Ovary (tissue), 10 donors: ENCODE results near the gene BMP8A. TPM values are rescaled to one million over a fixed set of nuclear protein-coding genes. Genes with fewer than 3 reads are reported as not detected.
"Not testable (repeated sequence)": the region's sequence is repeated elsewhere in the genome, so short reads cannot be mapped to it uniquely, and the experiment has no call there.

ENCODE experiments used
- DNase-seq, 5 donors: peaks; one replicate each; pipeline ENCODE4 v3.0.0-alpha.2; 2019 to 2020
- H3K27ac ChIP-seq, 2 donors: fragments of 200-600 bp; one replicate each; pipeline versions ENCODE4 v1.5.1 to v1.8.0; 2019 to 2022
- H3K27me3 ChIP-seq: fragments of 200-600 bp; one replicate; pipeline ENCODE4 v1.8.0; 2022
- H3K36me3 ChIP-seq: fragments of 200-600 bp; sonication (generic); one replicate; pipeline ENCODE4 v1.5.1; 2019
- H3K4me1 ChIP-seq: one replicate; pipeline ENCODE4 v1.8.1; 2013; ENCODE audit warnings: mild to moderate bottlenecking, moderate library complexity; ENCODE audit not compliant: insufficient read depth
- H3K4me3 ChIP-seq: fragments of 200-600 bp; sonication (generic); one replicate; pipeline ENCODE4 v1.5.1; 2017
- H3K9me3 ChIP-seq, 2 donors: fragments of 200-600 bp in 1 of 2; sonication (generic) in 1 of 2; one replicate each; pipeline versions ENCODE4 v1.5.1 to v1.8.1; 2013 to 2019; ENCODE audit warnings: mild to moderate bottlenecking in 1 of 2, moderate library complexity in 1 of 2
- EP300 ChIP-seq: sonication (generic); formaldehyde crosslinking; IDR thresholded peaks from one replicate; pipeline ENCODE4 v1.6.1; 2017; ENCODE audit warnings: antibody characterized with exemption
- POLR2A ChIP-seq: fragments of 450-650 bp; IDR thresholded peaks from one replicate; pipeline ENCODE4 v1.6.1; 2017; ENCODE audit warnings: antibody characterized with exemption, mild to moderate bottlenecking, moderate library complexity
- WGBS, 3 donors: extraction: QIAGEN DNeasy Blood & Tissue Kit in 1 of 3; methylation state at CpG; one replicate each; pipeline versions ENCODE4 v1.1.5 to v1.1.7; 2013 to 2017; 5-methylcytosine and 5-hydroxymethylcytosine counted together
- intact Hi-C, 4 donors: fragments of 100-400 bp; cut with DNase I; formaldehyde crosslinking; loops; one replicate each; pipeline versions ENCODE4 v1.11.0 to v1.15.1; 2022 to 2023
- long read RNA-seq, 3 donors: library from polyadenylated mRNA in 2 of 3; unstranded in 2 of 3; transcript quantifications; one replicate each; pipeline ENCODE4 v2.0.0 and lab custom pipeline, GENCODE V29; 2021 to 2026
- polyA plus RNA-seq, 2 donors: library from polyadenylated mRNA; stranded (reverse); fragments of 200-250 nt in 1 of 2; fragments of 350-450 nt in 1 of 2; fragmentation: Illumina TruSeq in 1 of 2; extraction: RNeasy Lipid Tissue Mini Kit (QIAGEN cat#74804) in 1 of 2; gene quantifications; one replicate each; pipeline ENCODE4 v1.2.3, GENCODE V29; 2013 to 2014
- total RNA-seq, 7 donors: library from RNA; depleted of rRNA in 2 of 7; stranded (reverse); fragments of >200 nt in 2 of 7; fragmentation: NEBNext Ultra II Directional in 3 of 7; extraction: Animal tissue kit (Norgen Biotek cat#: 25700) in 3 of 7; gene quantifications; one replicate each; pipeline versions ENCODE4 v1.1.0 to v1.2.4, GENCODE V29; 2016 to 2023
- TF ChIP-seq, protein P1 (sequence below), 3 donors: fragments of 450-650 bp in 2 of 3; fragments of 200-600 bp in 1 of 3; IDR thresholded peaks; one replicate each; pipeline versions ENCODE4 v1.5.1 to v1.8.0; 2016 to 2022; ENCODE audit warnings: antibody characterized with exemption in 3 of 3, mild to moderate bottlenecking in 1 of 3
- donor health status: DM: no; HTN: no; CAD: no; lungs with moderate emphysema.
- donor health status: DM: no; HTN: no; CAD: no.
- donor health status: Bipolar disorder and iron deficiency.
- donor health status: DM: yes; HTN: yes; CAD: no.
- donor health status: DM: no; HTN: no; CAD: no.
- donor health status: DM: yes; HTN: yes; CAD: no.

BMP8A gene, protein sequence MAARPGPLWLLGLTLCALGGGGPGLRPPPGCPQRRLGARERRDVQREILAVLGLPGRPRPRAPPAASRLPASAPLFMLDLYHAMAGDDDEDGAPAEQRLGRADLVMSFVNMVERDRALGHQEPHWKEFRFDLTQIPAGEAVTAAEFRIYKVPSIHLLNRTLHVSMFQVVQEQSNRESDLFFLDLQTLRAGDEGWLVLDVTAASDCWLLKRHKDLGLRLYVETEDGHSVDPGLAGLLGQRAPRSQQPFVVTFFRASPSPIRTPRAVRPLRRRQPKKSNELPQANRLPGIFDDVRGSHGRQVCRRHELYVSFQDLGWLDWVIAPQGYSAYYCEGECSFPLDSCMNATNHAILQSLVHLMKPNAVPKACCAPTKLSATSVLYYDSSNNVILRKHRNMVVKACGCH
- total RNA-seq (10 to 100 TPM in 2 of 7 donors, 1 to 10 TPM in 5; 1.4 to 11.0 (median 6.9) TPM), polyA plus RNA-seq (1 to 10 TPM in 1 of 2 donors, not detected in 1; 1.2 TPM)
- long read RNA-seq, donor 1, partial matches to known transcripts = 0 of 1 reads
- long read RNA-seq, donor 1, other reads (novel, unspliced or antisense) = 1 of 1 reads
- long read RNA-seq, donor 2, partial matches to known transcripts = 0 of 6 reads
- long read RNA-seq, donor 2, other reads (novel, unspliced or antisense) = 5 of 6 reads
- long read RNA-seq, donor 3, transcript BMP8A-201 (7 exons, 1,692 nt) = major isoform, 5 of 12 reads
- long read RNA-seq, donor 3, partial matches to known transcripts = 5 of 12 reads
- long read RNA-seq, donor 3, other reads (novel, unspliced or antisense) = 2 of 12 reads

DNA sequence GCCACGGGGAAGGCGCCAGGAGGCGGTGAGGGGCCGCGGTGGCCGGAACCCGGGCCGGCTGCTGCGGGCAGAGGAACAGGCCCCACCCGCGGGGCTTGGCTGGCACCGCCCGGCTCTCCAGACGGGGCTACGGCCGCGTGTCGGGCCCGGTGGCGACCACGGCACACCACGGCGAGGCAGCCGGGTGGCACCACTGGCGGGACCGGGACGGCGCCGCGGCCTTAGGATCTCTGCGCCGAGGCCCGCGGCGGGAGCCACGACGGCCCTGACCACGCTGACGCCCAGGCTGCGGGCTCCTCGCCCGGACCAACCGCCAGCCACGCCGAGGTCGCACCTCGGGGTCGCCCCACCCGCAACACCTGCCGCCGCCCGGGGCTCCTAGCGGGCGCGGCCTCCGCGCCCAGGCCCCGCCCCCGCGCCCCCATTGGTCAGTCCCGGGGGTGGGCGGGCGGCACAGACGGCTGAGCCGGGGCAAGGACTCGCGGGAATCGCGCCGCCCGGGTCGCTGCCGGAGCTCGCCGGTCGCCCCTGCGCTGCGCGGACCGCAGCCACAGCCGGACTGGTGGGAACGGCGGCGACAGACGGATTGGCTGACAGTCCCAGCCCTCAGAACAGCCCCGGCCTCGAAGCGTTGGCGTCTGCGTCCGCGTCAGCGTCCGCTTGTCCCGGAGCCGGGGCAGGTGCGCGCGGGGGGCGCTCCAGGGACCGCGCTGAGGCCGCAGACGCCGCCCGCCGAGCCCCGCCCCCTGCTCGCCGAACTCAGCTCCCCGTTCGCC lies at the start of gene BMP8A:
Gene BMP8A, plus strand, starts transcription at position 491 of the 776 bp plus-strand sequence. CDS start 356 bp downstream, outside the sequence.
- 0 to 1% (median 0%) methylated on average over 11 to 112 of the region's 112 CpGs for WGBS, 3 donors

DNA sequence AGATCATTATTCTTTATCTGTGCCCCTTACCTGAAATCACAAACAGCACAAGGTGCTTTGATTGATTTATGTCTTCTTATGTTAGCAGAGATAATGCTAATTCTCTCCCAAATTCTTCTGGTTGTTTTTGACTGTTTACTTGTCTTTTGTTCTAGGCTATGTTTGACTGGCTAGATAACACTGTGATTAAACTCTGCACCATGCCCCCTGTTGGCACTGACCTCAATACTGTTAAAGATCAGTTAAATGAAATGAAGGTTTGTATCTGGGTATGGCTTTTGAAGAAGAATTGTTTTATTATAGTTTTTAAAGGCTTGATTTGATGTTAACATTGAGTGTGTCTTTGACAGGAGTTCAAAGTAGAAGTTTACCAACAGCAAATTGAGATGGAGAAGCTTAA lies 49.6 kb upstream of the BMP8A start:
- intact Hi-C loops = no loop called here
- Histone ChIP-seq H3K27ac (no peak overlapping the region), H3K4me3 (no peak overlapping the region), H3K4me1 (no peaks in the 10 kb centered on the region), H3K9me3 (no peaks in the 10 kb centered on the region), H3K36me3 (peaks cover 2% of the 10 kb centered on the region), H3K27me3 (no peaks in the 10 kb centered on the region)
- no peak for TF ChIP-seq POLR2A
- TF ChIP-seq, protein P1, sequence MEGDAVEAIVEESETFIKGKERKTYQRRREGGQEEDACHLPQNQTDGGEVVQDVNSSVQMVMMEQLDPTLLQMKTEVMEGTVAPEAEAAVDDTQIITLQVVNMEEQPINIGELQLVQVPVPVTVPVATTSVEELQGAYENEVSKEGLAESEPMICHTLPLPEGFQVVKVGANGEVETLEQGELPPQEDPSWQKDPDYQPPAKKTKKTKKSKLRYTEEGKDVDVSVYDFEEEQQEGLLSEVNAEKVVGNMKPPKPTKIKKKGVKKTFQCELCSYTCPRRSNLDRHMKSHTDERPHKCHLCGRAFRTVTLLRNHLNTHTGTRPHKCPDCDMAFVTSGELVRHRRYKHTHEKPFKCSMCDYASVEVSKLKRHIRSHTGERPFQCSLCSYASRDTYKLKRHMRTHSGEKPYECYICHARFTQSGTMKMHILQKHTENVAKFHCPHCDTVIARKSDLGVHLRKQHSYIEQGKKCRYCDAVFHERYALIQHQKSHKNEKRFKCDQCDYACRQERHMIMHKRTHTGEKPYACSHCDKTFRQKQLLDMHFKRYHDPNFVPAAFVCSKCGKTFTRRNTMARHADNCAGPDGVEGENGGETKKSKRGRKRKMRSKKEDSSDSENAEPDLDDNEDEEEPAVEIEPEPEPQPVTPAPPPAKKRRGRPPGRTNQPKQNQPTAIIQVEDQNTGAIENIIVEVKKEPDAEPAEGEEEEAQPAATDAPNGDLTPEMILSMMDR (IDR thresholded peaks at IDR 0.05) = no peak
- TF ChIP-seq EP300 = no peak
- DNase-seq = no peak

More for the DNA sequence above, at the start of gene BMP8A:
- peak within 1 kb of the TSS in 1 of 2 donors; percentile 26 for H3K27ac ChIP-seq
- H3K27me3 ChIP-seq = no peaks in the 10 kb centered on the region
- H3K9me3 ChIP-seq = no peaks in the 10 kb centered on the region
- intact Hi-C loops = no loop called here
- peaks cover 10% of the 10 kb centered on the region for H3K4me1 ChIP-seq
- H3K4me3 ChIP-seq = peak within 1 kb of the TSS; percentile 50
- TF ChIP-seq, protein P1 (IDR thresholded peaks at IDR 0.05) = no peak
- peak; percentile 50 for TF ChIP-seq POLR2A
- no peaks in the 10 kb centered on the region for H3K36me3 ChIP-seq
- peak; percentile 58 to 80 (median 74) for DNase-seq

DNA sequence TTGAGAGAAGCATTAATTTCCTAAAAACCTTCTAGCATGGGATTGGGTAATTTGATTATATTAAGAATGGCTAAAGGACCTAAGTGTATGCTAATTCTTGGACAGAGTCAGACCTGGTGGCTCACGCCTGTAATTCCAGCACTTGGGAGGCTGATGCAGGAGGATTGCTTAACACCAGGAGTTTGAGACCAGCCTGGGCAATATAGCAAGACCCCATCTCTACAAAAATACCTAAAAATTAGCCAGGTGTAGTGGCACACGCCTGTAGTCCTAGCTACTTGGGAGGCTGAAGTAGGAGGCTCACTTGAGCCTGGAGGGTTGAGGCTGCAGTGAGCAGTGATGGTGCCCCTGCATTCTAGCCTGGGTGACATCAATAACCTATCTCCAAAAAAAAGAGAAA lies 45.9 kb upstream of the BMP8A start:
- TF ChIP-seq, protein P1 (IDR thresholded peaks at IDR 0.05) = no peak
- TF ChIP-seq EP300 (no peak), POLR2A (no peak)
- H3K4me1 ChIP-seq = peaks cover 6% of the 10 kb centered on the region
- H3K27ac ChIP-seq = no peak overlapping the region
- WGBS, 3 donors = 90 to 96% (median 95%) methylated on average over 2 of the region's 2 CpGs
- no peak for DNase-seq
- H3K9me3 ChIP-seq = no peaks in the 10 kb centered on the region
- peaks cover 2% of the 10 kb centered on the region for H3K36me3 ChIP-seq
- no peak overlapping the region for H3K4me3 ChIP-seq
- no peaks in the 10 kb centered on the region for H3K27me3 ChIP-seq
- intact Hi-C loops = no loop called here

DNA sequence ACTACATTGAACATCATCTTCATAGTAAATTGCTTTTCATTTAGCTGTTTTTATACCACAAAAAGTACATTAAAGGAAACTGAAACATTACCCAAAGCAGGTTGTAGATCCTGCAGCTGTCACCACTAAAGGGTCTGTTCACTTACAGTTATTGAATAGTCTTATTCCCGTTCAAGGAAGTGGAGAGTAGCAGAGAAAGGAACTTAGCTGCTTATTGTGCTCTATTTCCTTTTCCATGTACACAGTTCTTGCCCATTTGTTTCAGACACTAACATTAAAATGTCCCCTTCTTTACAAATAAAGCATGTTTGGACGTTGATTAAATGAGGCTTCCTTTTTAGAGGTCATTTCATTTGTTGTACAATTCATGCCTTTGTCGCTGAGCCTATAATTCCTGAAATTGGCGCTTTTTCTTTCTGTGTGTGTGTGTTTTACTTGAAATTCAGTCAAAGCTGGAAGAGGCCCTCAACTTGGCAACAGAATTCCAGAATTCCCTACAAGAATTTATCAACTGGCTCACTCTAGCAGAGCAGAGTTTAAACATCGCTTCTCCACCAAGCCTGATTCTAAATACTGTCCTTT lies 44.4 kb upstream of the BMP8A start:
- TF ChIP-seq, protein P1 (IDR thresholded peaks at IDR 0.05) = no peak
- no peak for TF ChIP-seq POLR2A
- TF ChIP-seq EP300 = no peak
- Histone ChIP-seq H3K36me3 (peaks cover 2% of the 10 kb centered on the region), H3K4me1 (peaks cover 12% of the 10 kb centered on the region), H3K4me3 (no peak overlapping the region), H3K9me3 (no peaks in the 10 kb centered on the region), H3K27ac (peak overlapping the region in 1 of 2 donors; percentile 5), H3K27me3 (no peaks in the 10 kb centered on the region)
- no peak for DNase-seq
- 15 to 45% (median 21%) methylated on average over 5 of the region's 5 CpGs for WGBS, 3 donors
- intact Hi-C loops = no loop called here

DNA sequence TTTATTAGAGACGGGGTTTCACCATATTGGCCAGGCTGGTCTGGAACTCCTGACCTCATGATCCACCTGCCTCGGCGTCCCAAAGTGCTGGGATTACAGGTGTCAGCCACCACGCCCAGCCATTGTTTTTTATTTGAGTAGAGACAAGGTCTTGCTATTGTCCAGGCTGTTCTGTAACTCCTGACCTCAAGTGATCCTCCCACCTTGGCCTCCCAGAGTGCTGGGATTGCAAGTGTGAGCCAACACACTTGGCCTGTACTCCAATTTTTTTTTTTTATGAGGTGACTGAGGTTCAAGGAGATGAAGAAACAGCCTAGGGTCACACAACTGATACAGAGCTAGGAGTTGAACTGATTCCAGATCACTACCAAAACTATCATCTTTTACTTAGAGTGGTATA lies 41.4 kb upstream of the BMP8A start:
- H3K36me3 ChIP-seq, H3K27me3 ChIP-seq, H3K4me3 ChIP-seq, intact Hi-C loops, DNase-seq, H3K9me3 ChIP-seq: not testable (repeated sequence)
- peak overlapping the region in 1 of 2 donors; percentile 68 for H3K27ac ChIP-seq
- peaks cover 13% of the 10 kb centered on the region for H3K4me1 ChIP-seq
- WGBS, 3 donors = 84 to 86% (median 84%) methylated on average over 4 of the region's 4 CpGs
